Pulmonary artery endothelial cell (primary cell): Measurements from ENCODE around the gene FARS2. TPM values are rescaled to one million over a fixed set of nuclear protein-coding genes. Genes with fewer than 3 reads are reported as not detected.

Experiments used
- DNase-seq: peaks from one replicate; pipeline ENCODE4 v3.0.0-alpha.2; 2011; ENCODE audit warnings: low read depth, low spot score
- total RNA-seq: library from RNA; depleted of rRNA; stranded (reverse); fragments of >200 nt; gene quantifications from 2 replicates; pipeline ENCODE4 v1.2.3, GENCODE V29; 2014

Gene FARS2
- total RNA-seq, 1 donor from 2014 or later, result 33.0 TPM

DNA sequence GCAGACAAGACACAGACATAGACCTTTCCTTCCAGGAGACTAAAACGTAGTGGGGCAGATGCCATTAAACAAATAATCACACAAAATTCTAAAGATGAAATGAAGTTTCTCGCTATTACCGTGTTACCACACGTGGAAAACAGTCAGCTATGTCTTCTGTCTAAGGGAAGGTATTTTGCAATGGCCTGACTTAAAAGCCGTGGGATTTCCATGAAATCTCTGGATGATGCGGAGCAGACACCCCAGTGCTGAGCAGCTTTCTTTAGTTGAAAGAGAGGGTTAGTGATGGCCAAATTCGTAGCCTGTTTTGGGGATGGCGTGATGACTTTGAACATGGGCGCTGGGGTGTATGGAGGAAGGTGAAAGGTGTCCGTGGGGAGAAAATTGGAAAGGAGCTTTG is 463.6 kb downstream of the FARS2 start:
- no peak for DNase-seq

DNA sequence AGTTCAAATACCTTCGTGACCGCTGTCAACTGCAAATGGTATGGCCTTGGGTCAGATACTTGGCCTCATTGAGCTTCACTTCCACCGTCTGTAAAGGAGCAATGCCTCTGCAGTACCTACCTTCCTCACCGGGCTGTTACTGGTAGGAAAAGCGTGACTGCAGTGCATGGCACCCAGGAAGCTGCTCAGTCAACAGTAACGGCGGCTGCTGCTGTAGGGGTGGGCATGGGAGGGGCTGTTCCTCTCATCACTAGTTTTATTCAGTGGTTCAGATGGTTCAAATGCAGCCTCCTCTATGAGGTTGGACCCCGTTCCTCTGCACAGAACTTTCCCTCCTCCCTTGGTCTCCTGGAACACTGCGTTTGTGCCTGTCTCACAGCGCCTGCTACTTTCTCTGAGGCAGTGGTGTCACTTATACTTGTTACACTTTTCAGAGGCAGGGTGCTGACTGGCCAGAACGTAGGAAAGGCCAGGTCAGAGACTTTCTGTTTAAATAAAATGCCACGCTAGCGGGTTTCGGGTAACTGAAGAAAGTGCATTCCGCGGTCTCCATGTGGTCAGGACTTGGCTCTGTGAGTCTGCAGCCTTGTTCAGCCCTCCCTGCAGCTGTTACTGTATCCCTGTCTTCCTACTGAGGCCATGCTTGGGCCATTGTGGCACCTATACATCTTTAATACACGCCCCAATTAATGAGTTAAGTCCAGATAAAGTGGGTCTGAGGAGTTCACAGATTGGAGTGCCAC is 465.8 kb downstream of the FARS2 start:
- no peak for DNase-seq

DNA sequence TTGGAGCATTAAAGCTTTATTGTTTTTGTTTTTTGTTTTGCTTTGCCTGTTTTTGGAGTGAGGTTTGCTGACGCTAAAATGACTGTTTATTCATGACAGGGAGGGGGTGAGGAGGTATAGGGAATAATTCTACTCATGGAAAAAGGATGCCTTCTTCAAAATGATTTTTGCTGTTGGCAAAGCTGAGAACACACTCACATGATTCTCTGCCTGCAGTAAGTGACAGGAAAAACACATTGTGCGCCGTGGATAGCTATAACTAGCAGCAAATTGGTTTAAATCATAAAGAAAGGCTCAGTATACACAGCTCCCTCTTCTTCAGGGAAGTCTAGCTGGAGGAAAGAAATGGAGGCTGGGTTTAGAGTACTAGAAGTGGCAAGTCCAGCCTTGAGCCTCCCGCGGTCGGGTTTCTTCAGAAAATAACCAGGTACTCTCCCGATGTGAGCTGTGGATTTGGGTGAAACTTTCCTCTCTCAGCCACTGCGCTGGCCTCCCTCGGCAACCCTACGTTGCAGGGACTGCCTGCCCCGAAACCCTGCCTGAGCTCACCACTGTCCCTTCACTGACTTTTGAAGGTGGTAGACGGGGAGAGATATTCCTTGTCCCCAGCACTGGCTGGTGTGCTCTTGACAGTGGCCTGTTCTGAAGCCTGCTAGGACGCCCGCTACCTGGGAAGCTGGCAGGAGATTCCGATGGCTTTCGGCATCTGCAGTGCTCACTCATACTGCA is 467.2 kb downstream of the FARS2 start:
- DNase-seq, result no peak

DNA sequence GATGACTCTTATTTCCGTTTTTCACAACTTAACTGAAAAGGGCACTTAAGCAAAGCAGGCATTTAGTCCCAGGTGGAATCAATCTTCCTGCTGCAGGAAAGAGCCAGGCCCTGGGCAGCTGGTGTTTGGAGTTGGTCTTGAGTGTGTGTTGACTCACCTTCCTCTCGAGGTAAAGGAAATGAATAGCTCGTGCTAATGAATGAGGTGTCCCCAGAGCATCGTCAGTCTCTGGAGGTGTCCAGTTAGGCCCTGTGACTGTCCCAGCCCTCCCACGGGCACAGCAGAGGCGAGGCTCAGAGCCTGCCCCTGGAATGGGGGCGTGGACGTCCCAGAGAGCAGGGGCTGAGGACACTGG is 467.7 kb downstream of the FARS2 start:
- DNase-seq, result peak; percentile 1

DNA sequence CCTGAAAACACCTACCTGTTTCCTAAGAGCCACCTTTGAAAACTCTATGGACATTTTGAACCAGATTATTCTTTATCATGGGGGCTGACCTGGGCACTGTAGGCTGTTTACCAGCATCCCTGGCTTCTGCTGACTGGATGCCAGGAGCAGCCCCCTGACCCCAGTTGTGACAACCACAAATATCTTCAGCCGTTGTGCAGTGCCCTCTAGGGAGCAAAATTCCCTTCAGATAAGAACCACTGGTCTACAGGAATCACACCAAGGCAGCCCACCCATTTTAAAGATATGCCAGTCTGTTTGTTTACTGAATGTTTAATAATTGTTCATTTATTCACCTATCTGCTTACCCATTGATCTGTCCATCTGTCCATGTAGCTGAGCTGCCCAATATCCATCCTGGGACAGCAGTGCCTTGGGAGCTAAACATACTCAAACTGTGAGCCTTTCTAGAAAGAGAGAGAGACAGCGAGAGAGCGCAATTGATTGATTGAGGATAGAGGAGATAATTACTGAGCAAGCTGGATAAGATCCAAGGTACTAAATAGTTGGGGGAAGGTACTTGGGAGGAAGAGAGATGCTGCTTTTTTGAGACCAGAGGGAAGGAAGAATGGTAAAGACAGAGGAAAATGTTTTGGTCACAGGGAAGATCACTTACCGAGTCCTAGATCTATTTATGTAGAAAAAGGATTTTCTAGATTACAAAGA is 468.7 kb downstream of the FARS2 start:
- DNase-seq, result no peak

DNA sequence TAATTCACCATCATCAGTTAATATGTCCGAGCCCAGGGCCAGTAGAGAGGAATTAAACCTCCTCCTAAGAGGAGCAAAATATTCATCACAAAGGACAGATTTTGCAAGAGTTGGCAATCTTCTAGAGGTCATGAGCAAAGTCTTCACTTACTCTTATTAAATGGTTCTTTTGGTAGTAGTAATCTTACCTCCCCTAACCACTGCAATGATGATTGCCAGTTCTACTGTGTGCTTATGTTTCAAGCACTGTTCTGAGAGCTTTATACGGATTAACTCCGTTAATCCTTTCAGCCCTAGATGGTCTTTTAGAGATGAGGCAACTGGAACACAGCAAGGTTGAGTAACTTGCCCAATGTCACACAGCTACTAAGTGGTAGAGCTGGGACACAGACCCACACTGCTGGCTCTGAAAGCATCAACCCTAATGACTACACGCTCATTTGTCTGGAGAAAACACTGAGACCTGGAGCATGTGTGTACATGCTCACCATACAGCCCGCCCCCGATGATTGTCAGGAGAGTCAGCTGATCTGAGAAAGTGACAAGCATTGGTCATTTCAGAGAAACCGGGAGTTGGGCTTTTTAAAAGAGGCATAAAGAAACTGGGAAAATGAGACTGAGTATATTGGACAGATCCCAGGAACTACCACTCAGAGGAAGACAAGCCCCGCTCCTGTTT is 469.4 kb downstream of the FARS2 start:
- no peak for DNase-seq

DNA sequence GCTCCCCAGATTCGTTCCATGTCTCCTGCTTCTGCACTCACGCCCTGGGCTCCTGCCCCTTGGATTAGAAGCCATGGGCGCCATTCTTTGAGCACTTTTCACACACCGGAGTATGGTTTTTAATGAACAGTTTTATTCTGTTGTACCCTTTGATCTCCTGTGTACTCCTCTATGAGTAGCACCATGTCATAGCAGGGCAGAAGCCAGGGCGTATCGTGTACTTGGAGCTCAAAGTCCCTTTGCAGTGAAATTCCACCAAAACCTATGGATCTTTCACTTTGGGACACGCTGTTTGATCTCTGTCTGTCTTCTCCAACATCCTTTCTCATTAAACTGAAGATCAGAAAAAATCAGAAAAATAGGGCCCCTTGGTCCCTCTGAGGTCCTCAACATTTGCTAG is 470.1 kb downstream of the FARS2 start:
- no peak for DNase-seq

DNA sequence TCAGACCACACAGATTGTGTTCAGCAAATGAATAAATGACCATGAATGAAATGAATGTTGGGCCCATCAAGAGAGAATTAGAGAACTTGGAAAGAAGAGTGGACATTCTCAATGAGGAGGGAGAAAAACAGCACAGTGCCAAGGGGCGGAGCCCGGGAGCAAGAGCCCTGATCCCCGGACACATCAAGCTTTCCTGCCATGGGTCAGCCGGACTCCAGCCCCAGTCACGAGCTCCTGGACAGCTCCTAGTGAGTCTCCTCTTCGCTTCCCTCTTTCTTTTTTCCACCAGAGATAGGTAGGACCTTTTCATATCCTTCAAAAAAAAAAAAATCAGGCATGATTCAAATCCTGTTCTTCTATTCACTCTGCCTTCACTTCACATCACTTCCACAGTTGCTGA is 471.2 kb downstream of the FARS2 start:
- DNase-seq, result no peak

DNA sequence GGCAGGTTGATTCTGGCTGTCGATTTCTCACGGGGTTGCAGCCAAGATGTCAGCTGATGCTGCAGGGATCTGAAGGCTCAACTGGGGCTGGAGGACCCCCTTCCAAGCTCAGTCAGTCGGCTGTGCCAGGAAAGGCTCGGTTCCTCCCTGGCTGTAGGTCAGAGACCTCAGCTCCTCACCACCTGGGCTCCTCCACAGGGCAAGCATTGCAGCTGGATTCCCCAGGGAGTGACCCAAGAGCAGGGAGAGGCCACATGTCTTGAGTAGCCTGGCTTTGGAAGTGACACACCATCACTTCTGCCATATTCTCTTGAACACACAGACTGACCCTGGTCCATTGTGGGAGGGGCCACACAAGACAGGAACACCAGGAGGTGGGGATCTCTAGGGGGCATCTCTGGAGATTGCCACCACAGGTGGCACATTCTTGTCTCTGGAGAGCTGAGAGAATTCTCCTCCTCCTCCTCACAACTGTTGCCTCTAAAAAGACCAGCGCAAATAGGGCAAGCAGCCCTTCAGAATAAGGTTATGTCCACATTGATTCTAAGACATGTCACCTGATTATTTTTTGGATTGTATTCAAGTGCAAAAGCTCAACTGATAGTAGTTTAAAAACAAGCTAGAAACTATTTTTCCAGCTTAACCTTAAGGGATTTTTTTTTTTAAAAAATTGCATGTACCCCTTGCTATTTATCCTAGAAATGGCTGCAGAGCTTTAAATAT is 474.9 kb downstream of the FARS2 start:
- no peak for DNase-seq

DNA sequence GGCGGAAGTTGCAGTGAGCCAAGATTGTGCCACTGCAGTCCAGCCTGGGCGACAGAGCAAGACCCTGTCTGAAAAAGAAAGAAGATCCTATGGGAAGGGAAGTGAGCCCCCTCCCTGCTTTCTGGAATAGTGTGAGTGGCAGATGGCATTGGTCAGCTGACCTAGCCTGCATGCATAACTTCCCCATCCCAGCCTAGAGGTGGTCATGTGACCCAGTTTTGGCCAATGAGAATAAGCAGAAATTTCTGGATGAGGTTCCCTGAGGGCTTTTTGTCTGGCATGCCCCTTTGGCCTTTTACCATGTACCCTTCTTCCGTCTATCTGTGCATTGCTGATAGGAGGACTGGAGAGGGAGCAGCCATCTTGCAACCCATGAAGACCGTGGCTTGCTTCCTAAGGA is 476.1 kb downstream of the FARS2 start:
- no peak for DNase-seq

DNA sequence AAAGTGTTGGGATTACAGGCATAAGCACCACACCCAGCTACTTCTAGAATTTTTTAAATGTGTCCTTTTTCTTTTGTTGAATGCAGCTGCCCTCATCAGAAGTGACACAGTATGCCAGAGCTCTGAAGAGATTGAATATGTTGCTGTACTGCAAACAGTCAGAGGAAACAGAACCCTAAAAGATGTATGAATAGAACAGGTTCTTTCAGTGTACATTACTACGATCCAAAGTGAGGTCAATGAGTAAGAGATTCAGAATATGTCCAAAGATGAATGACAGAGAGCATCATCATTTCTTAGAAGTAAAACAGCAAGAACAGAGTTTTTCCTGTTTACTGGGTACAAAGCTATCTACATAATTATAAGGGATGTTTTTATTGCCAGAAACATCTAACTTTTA is 476.9 kb downstream of the FARS2 start:
- DNase-seq, result no peak

DNA sequence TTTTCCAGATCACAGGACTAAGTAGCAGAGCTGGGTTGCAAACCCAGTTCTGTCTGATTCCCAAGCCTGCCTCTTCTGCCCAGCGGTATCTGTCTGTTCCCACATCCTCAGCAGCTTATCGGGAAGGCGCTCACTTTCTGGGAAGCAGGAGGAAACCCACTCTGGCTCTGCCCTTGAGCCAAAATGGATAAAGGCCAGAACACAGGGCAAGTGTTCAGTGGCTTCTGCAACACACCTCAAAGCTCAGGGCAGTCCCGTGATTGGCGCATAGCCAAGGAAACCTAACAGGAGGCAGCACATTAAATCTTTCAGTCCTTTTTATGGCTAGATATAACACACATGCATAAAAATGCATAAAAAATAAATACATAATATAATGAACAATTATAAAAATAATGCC is 483.2 kb downstream of the FARS2 start:
- DNase-seq, result no peak

DNA sequence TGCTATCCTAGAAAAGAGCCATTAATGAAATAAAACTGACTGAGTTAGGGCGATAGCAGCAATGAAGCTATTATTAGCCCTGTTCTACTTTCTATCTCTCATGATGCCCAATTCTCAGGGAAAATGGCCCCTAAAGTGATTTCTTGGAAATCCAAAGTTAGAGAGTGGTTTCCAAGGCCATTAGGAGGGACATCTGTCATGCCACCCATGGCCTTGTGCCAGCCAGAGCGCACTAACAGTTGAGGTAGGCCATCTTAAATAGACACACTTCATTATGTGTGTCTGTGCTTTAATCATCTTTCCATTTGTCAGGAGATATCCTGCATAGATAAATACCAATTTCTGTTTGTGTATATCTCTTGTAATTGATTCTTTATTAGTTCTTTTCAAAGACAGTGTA is 483.8 kb downstream of the FARS2 start:
- no peak for DNase-seq

DNA sequence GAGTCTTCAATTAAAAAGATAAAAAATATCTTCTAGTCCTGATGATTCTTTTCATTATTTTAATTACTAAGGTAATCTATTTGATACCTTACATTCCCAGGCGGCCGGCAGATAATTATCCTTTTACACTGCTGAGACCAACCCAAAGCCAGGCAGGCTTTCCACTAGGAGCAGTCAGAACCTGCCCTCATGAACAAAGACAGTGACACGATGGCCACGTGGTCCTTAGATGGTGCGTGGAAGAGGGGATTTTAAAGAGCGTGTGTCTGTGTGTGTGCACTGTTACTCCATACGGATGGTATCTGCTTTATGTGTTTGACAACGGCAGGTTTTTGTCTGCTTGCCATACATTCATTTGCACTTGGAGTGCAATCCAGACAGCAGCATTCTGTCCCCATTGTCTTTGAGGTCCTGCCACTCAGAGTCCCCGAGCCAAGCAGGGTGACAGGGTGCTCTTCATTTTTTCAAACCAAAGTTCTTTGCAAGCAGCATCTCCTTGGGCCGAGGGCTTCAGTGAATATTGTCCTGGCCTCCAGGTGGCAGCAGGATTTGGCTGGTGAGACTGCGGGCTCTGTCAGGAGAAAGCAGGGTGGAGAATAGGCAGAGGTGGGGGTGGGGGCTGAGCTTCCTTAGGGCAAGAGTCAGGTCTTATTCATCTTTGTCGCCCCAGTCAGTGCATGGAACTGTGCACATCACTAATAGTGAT is 484.9 kb downstream of the FARS2 start:
- no peak for DNase-seq

DNA sequence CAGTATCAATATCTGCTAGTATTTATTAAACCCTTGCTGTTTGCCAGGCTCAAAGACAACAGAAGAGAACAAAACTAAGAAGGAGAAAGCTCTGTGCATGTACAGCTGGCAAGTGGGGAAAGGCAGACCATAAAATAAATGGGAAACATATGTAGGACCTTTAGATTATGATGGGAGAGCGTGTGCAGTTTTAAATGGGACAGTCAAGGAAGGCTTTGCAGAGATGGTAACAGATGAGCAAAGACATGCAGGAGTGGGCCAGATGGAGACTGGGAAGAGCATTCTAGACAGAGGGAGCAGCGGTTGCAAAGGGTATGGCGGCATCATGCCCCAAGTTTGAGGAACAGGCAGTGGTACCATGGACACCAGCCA is 485.4 kb downstream of the FARS2 start:
- no peak for DNase-seq

DNA sequence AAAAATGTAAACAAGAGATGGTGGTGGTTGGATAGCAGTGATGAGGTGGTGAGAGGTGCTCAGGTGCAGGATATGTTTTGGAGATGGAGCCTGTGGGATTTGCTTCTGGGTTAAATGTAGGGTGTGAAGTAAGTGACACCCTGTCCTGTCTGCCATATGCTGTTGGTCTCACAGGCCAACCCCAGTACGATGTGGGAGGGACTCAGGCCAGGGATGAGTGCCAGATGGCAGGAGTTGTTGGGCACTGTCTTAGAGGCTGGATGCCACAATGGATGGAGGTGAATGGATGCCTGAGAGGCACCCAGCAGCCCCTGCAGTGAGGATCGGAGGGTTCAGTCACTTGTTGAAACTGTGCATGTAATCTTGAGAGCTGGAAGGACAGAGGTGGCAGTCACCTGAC is 486.1 kb downstream of the FARS2 start:
- DNase-seq, result no peak

DNA sequence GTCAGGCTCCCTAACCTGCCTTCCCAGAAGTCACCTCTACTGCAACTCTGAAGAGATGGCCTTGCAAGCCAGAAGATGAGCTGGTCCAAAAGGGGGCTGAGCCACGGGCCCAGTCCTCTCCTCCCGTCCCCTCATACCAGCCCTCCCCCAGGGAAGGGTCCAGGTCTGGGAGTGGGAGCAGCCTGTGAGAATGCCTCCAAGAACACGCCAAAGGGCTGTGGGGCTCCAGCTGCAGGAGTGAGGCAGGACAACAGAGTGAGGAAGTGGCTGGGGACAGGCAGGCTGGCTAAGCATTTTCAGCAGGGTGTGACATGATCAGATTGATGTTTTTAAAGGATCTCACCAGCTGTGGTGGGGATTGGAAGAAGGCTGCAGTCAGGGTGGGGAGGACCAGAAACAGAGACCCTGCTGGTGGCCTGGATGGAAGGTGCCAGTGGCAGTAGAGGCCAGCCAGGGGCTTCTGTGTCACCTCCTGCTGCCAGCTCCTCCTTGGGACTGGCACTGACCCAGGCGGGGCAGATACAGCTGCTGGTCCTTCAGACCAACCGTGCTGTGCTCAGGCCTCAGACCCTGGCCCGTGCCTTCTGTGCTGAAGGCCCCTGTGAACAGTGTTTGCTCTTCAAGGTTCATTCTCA is 487.8 kb downstream of the FARS2 start:
- DNase-seq, result no peak

DNA sequence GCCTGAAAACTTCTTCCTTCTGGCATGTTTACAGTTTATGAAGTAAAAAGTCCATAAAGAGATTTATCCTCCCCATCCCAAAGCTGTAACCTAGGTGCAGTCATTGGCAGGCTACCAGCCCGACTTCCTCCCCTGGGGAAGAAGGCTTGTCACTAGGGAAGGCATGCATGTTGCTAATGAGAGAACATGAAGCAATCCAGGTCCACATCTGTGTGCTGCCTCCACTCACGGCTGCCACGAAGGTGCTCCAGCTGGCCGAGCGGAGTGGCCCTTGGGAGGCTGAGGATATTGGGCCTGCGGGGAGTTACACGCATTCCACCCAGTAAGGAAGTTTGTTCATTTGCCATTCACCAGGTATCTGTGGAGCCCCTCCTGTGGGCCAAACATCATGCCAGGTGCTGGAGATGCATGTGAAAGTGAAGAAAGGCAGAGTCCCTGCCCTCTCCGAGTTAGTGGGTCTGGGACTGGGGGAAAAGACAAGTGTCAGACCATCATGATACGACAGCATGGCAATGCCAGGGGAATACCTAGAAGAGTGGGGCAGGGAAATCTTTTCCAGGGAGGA is 488.4 kb downstream of the FARS2 start:
- no peak for DNase-seq

DNA sequence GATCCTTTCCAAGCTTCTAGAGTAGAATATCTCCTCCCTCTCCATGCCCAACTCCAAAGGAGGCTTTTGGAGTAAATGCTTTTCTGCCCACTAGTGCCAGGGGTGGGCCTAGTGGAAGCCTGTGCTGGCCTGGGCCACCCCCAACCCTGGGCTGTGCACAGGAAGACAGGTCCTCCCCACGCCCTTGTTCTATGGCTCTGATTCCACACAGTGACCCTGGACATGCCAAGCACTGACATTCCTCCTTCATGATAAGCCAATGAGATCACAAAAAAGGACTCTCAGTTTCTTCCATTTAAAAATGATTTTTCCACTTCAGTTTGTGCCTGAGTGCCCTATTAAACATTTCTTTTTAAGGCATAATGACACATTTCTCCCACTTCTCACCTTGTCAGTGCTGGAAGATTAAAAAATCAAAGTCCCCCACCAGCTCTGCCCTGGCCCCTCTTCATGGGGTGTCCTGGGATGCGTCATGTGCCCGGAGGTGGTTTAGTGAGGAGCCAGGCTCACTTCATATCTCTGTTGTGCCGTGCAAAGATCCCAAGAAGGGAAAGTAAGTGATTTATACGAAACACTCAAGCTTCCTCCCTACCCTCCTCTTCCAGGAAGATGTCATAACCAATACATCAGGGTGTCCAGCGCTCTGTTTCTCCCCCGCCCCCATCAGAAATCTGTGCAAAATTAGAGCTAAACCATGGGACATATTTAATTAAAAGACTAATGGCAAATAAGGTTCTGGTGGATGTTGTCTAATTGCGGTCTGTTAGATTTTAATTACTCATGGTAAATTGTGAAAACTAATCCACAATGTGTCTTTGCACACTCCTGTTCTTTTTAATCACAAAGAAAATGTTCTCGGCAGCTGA is 490.4 kb downstream of the FARS2 start:
- DNase-seq, result no peak
